Measurements from ENCODE around the gene GTPBP6.

DNA sequence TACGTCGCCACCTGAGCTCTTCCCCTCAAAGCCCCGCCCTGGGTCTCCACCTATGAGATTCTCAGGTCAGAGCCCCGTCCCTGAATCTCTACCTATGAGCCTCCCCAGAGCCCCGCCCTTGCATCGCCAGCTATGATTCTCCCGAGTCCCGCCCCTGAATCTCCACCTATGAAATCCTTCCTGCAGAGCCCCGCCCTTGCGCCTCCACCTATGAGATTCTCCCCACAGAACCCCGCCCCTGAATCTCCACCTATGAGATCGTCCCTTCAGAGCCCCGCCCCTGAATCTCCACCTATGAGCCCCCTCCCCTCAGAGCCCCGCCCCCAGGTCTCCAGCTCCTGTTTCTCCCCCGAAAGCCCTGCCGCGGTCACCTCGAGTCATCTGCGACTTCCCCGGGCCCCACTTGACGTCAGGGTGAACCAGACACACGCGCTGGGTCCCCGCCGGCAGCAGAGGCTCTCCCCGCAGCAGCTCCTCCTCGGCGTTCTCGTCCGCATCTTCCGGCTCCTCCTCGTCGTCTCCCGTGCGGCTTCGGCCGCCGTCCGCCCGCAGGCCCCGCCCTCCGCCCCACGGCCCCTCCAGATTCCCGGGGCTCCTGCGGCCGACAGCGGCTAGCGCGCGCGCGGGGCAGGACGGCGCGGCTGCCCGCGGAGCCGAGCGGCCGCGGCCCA lies 393 bp downstream of the GTPBP6 start:
- no peak for TF ChIP-seq CTCF (IDR thresholded peaks at IDR 0.05; ENCODE audit: insufficient read depth, low read length, poor library complexity, severe bottlenecking)
- no peak for TF ChIP-seq EZH2phosphoT487 (conservative IDR thresholded peaks at IDR 0.05; ENCODE audit: low read length)

All from SU-DHL-6 (cell line).